PC-3 (cell line): ENCODE data around the gene MARCHF3.
"Not testable (repeated sequence)": the region's sequence is repeated elsewhere in the genome, so short reads cannot be mapped to it uniquely, and the experiment has no call there.

Experiments
- CTCF ChIP-seq: fragments of 300-600 bp; sonication (generic); conservative IDR thresholded peaks from 2 replicates; pipeline ENCODE4 v1.5.1; 2017; ENCODE audit warnings: antibody characterized with exemption, low read depth, mild to moderate bottlenecking, low read length
- EZH2 ChIP-seq: fragments of 300-600 bp; sonication (generic); IDR thresholded peaks from one replicate; pipeline ENCODE4 v1.6.1; 2017; ENCODE audit warnings: antibody characterized with exemption, mild to moderate bottlenecking, low read length; ENCODE audit not compliant: unreplicated experiment

GRCh38 chr5:127016722-127017121 lies 13.6 kb downstream of the MARCHF3 start:
- TF ChIP-seq CTCF, EZH2: not testable (repeated sequence)
